Panc1 (cell line): ENCODE results near the gene HMGN4. TPM values are rescaled to one million over a fixed set of nuclear protein-coding genes. Genes with fewer than 3 reads are reported as not detected.

Experiments
- ATAC-seq: fragments of 200-7000 bp; cut with Tn5 transposase; 2 replicates; pipeline ENCODE4 v1.9.1; 2020; ENCODE audit warnings: mild to moderate bottlenecking, moderate library complexity
- BruUV-seq: library from RNA; stranded (reverse); fragments of 400-500 nt; replicated peaks from 2 replicates; lab custom pipeline; 2021; lab: Mats Ljungman, UMichigan
- CTCF ChIA-PET: fragments of 300-600 bp; sonication (Branson Sonifier 250); formaldehyde crosslinking; loops from one replicate; lab custom pipeline; 2022; ENCODE audit warnings: antibody characterized with exemption; lab: Charles Lee
- POLR2A ChIA-PET: fragments of 300-600 bp; sonication (Branson Sonifier 250); formaldehyde crosslinking; loops from one replicate; lab custom pipeline; 2022; ENCODE audit warnings: antibody characterized with exemption; lab: Charles Lee
- DNase-seq: peaks from one replicate; pipeline ENCODE4 v3.0.0-alpha.2; 2010; ENCODE audit warnings: low read depth, low spot score
- H3K27ac ChIP-seq: 2 replicates; pipeline ENCODE4 v1.5.1; 2011; ENCODE audit warnings: mild to moderate bottlenecking, low read length, inconsistent platforms
- H3K27me3 ChIP-seq: fragments of 200-500 bp; sonication (Bioruptor generic); 2 replicates; pipeline ENCODE4 v1.6.0; 2014; ENCODE audit warnings: low read length, inconsistent platforms; ENCODE audit not compliant: control insufficient read depth, insufficient read depth
- H3K36me3 ChIP-seq: fragments of 200-500 bp; sonication (Bioruptor generic); 2 replicates; pipeline ENCODE4 v1.5.1; 2014; ENCODE audit warnings: inconsistent platforms, mild to moderate bottlenecking, low read length, moderate library complexity; ENCODE audit not compliant: control insufficient read depth, insufficient read depth
- H3K4me1 ChIP-seq: 2 replicates; pipeline ENCODE4 v1.5.1; 2011; ENCODE audit warnings: inconsistent platforms, mild to moderate bottlenecking, low read length, moderate library complexity; ENCODE audit not compliant: control insufficient read depth, insufficient read depth
- H3K4me3 ChIP-seq, 2 experiments: 2 replicates each; pipeline ENCODE4 v1.5.1; 2011 to 2012; ENCODE audit warnings: low read depth in 2 of 2, low read length in 2 of 2, mild to moderate bottlenecking in 2 of 2, inconsistent platforms in 1 of 2, moderate library complexity in 1 of 2
- H3K9me3 ChIP-seq: fragments of 200-500 bp; sonication (Bioruptor generic); 2 replicates; pipeline ENCODE4 v1.5.1; 2014; ENCODE audit warnings: low read depth, mild to moderate bottlenecking, inconsistent platforms, low read length, moderate library complexity; ENCODE audit not compliant: control insufficient read depth, insufficient read depth
- CTCF ChIP-seq: fragments of 450-650 bp; IDR thresholded peaks from 2 replicates; pipeline ENCODE4 v1.5.1; 2017; ENCODE audit warnings: mild to moderate bottlenecking
- POLR2AphosphoS5 ChIP-seq: IDR thresholded peaks from 2 replicates; pipeline ENCODE4 v1.6.1; 2012; ENCODE audit warnings: mild to moderate bottlenecking, low read depth, low read length, moderate library complexity
- REST ChIP-seq, 2 experiments: IDR thresholded peaks; 2 replicates each; pipeline ENCODE4 v1.6.1; 2011 to 2012; ENCODE audit warnings: low read depth in 2 of 2, control low read depth in 1 of 2, low read length in 1 of 2, mild to moderate bottlenecking in 1 of 2, moderate library complexity in 1 of 2; ENCODE audit not compliant: insufficient read depth in 1 of 2
- SIN3A ChIP-seq: IDR thresholded peaks from 2 replicates; pipeline ENCODE4 v1.6.1; 2012; ENCODE audit warnings: low read depth, mild to moderate bottlenecking, low read length, moderate library complexity, borderline replicate concordance; ENCODE audit not compliant: insufficient read depth
- TCF7L2 ChIP-seq: IDR thresholded peaks from 2 replicates; pipeline ENCODE4 v1.6.1; 2011; ENCODE audit warnings: mild to moderate bottlenecking, low read depth, low read length, inconsistent platforms
- in situ Hi-C: cut with HindIII; loops from 2 replicates; pipeline ENCODE4 v1.10.0; 2016; ENCODE audit warnings: low sequenced_read_pairs, low pct_unique_long_range_greater_than_20kb
- intact Hi-C: fragments of 100-400 bp; cut with micrococcal nuclease; formaldehyde crosslinking; loops from one replicate; pipeline ENCODE4 v1.10.0; 2022; ENCODE audit not compliant: unreplicated experiment
- total RNA-seq: library from RNA; stranded (reverse); gene quantifications from one replicate; pipeline ENCODE4 v1.2.1, GENCODE V29; 2021; ENCODE audit not compliant: unreplicated experiment

The HMGN4 gene
- total RNA-seq, 1 experiment from 2014 or later = 60.5 TPM

- Histone ChIP-seq H3K27me3 (no peaks in the 10 kb centered on the region), H3K36me3 (no peaks in the 10 kb centered on the region), H3K4me3 (peak overlapping the region; percentile 77 to 96), H3K4me1 (peaks cover 23% of the 10 kb centered on the region), H3K9me3 (no peaks in the 10 kb centered on the region), H3K27ac (peak overlapping the region; percentile 62)
- DNase-seq (no peak), ATAC-seq (no peak)
- in situ Hi-C loops = no loop called here
- POLR2A ChIA-PET = no interaction called here
- no TSS peak for BruUV-seq
- intact Hi-C loops = loop anchor here (2.0 to 5.0 kb wide), 2 partner anchors 14 to 212 kb away; no protein-coding TSS in a partner anchor
- CTCF ChIA-PET = no interaction called here
- TF ChIP-seq REST (IDR thresholded peaks at IDR 0.05; ENCODE audit: insufficient read depth in 1 of 2, low read depth in 2 of 2, low read length in 1 of 2) = no peak
- no peak for TF ChIP-seq CTCF
- no peak for TF ChIP-seq TCF7L2
- TF ChIP-seq POLR2AphosphoS5 = no peak
- no peak for TF ChIP-seq SIN3A
Observed at GRCh38 chr6:26554447-26554696, 16.2 kb downstream of the HMGN4 start.

GRCh38 chr6:26554697-26555504, 16.7 kb downstream of the HMGN4 start:
- POLR2A ChIA-PET = no interaction called here
- in situ Hi-C loops = no loop called here
- peak; percentile 33 for ATAC-seq

More at GRCh38 chr6:26554697-26555504, 16.7 kb downstream of the HMGN4 start:
- H3K9me3 ChIP-seq = no peaks in the 10 kb centered on the region
- no peak for TF ChIP-seq REST (IDR thresholded peaks at IDR 0.05; ENCODE audit: insufficient read depth in 1 of 2, low read depth in 2 of 2, low read length in 1 of 2)
- no peak for TF ChIP-seq SIN3A
- no peak for TF ChIP-seq TCF7L2
- no peak; the same call in 1 of the 2 replicates for TF ChIP-seq POLR2AphosphoS5
- no peak for TF ChIP-seq CTCF
- no peak for DNase-seq
- peaks cover 21% of the 10 kb centered on the region for H3K4me1 ChIP-seq
- intact Hi-C loops = loop anchor here (2.0 to 5.0 kb wide), 2 partner anchors 14 to 213 kb away; no protein-coding TSS in a partner anchor
- CTCF ChIA-PET = interaction anchor here (0.7 kb wide), 1 partner anchor 684 kb away, joined by 3 read pairs; no protein-coding TSS in a partner anchor
- H3K27ac ChIP-seq = peak overlapping the region; percentile 62
- no peaks in the 10 kb centered on the region for H3K27me3 ChIP-seq
- no TSS peak for BruUV-seq
- no peaks in the 10 kb centered on the region for H3K36me3 ChIP-seq
- H3K4me3 ChIP-seq = peak overlapping the region; percentile 77 to 96
